Tibial nerve (tissue), 4 donors: ENCODE results near the gene MACO1. TPM values are rescaled to one million over a fixed set of nuclear protein-coding genes. Genes with fewer than 3 reads are reported as not detected.

Source experiments
- DNase-seq, 2 donors: peaks; one replicate each; pipeline ENCODE4 v3.0.0-alpha.2; 2019; ENCODE audit warnings: low spot score in 2 of 2
- H3K27ac ChIP-seq, 4 donors: fragments of 200-600 bp; sonication (generic) in 3 of 4; one replicate each; pipeline ENCODE4 v1.5.1; 2017 to 2019; ENCODE audit warnings: mild to moderate bottlenecking in 1 of 4
- H3K27me3 ChIP-seq, 2 donors: fragments of 200-600 bp; sonication (generic) in 1 of 2; one replicate each; pipeline versions ENCODE4 v1.5.1 to v1.6.0; 2017 to 2019
- H3K36me3 ChIP-seq, 3 donors: fragments of 200-600 bp; sonication (generic); one replicate each; pipeline ENCODE4 v1.5.1; 2018 to 2019
- H3K4me1 ChIP-seq, 4 donors: fragments of 200-600 bp; sonication (generic) in 3 of 4; one replicate each; pipeline ENCODE4 v1.5.1; 2017 to 2019
- H3K4me3 ChIP-seq, 4 donors: fragments of 200-600 bp; sonication (generic) in 3 of 4; one replicate each; pipeline ENCODE4 v1.5.1; 2017 to 2019; ENCODE audit warnings: mild to moderate bottlenecking in 1 of 4, moderate library complexity in 1 of 4
- H3K9me3 ChIP-seq, 4 donors: fragments of 200-600 bp; sonication (generic) in 3 of 4; one replicate each; pipeline ENCODE4 v1.5.1; 2017 to 2019
- EP300 ChIP-seq, 2 donors: sonication (generic); formaldehyde crosslinking; IDR thresholded peaks; one replicate each; pipeline ENCODE4 v1.6.1; 2017; ENCODE audit warnings: antibody characterized with exemption in 2 of 2, mild to moderate bottlenecking in 1 of 2
- POLR2A ChIP-seq, 2 donors: fragments of 450-650 bp; IDR thresholded peaks; one replicate each; pipeline ENCODE4 v1.6.1; 2017; ENCODE audit warnings: antibody characterized with exemption in 2 of 2, mild to moderate bottlenecking in 2 of 2, moderate library complexity in 2 of 2
- WGBS, 2 donors: methylation state at CpG; one replicate each; pipeline ENCODE4 v1.1.5; 2018; 5-methylcytosine and 5-hydroxymethylcytosine counted together
- total RNA-seq, 4 donors: library from RNA; depleted of rRNA; stranded (reverse); fragments of >200 nt; gene quantifications; one replicate each; pipeline ENCODE4 v1.1.0, GENCODE V29; 2016
- TF ChIP-seq, protein P1 (sequence below), 5 experiments: fragments of 200-600 bp in 3 of 5; fragments of 450-650 bp in 2 of 5; sonication (generic) in 3 of 5; IDR thresholded peaks; one replicate each; pipeline ENCODE4 v1.5.1; 2016 to 2019; ENCODE audit warnings: antibody characterized with exemption in 5 of 5, mild to moderate bottlenecking in 3 of 5, moderate library complexity in 2 of 5

Gene MACO1
- total RNA-seq, 4 donors from 2014 or later: 8.8 to 16.2 (median 13.7) TPM

GRCh38 chr1:25486602-25487001 lies 55.9 kb downstream of the MACO1 start:
- TF ChIP-seq POLR2A (IDR thresholded peaks at IDR 0.05): no peak
- TF ChIP-seq EP300 (IDR thresholded peaks at IDR 0.05): no peak
- TF ChIP-seq, protein P1, sequence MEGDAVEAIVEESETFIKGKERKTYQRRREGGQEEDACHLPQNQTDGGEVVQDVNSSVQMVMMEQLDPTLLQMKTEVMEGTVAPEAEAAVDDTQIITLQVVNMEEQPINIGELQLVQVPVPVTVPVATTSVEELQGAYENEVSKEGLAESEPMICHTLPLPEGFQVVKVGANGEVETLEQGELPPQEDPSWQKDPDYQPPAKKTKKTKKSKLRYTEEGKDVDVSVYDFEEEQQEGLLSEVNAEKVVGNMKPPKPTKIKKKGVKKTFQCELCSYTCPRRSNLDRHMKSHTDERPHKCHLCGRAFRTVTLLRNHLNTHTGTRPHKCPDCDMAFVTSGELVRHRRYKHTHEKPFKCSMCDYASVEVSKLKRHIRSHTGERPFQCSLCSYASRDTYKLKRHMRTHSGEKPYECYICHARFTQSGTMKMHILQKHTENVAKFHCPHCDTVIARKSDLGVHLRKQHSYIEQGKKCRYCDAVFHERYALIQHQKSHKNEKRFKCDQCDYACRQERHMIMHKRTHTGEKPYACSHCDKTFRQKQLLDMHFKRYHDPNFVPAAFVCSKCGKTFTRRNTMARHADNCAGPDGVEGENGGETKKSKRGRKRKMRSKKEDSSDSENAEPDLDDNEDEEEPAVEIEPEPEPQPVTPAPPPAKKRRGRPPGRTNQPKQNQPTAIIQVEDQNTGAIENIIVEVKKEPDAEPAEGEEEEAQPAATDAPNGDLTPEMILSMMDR (IDR thresholded peaks at IDR 0.05): no peak
- Histone ChIP-seq H3K27ac (no peak overlapping the region), H3K4me3 (no peak overlapping the region), H3K36me3 (peaks cover 0 to 61% (median 1%) of the 10 kb centered on the region in 3 donors), H3K27me3 (no peaks in the 10 kb centered on the region), H3K4me1 (no peaks in the 10 kb centered on the region), H3K9me3 (no peaks in the 10 kb centered on the region)
- WGBS, 2 donors: 86 to 97% methylated on average over 1 of the region's 1 CpG
- no peak for DNase-seq

DNA sequence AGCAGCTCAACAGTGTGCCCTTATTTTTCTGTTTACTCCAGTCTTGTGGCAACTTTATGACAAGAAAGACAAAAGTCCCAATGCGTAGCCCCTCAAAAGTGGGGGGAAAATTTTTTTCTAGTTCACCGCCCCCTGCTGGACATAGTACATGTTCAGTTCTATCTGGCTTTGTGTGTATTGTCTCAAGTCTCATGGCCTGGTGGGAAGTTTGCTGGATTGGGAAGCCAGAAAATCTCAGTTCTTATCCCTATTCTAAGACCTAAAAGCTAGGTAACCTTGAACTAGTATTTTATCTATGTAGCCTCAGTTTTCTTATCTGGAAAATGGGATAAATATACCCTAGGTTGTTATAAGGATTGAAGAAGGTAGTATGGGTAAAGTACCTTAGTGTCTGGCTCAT lies 56.9 kb downstream of the MACO1 start:
- H3K27ac ChIP-seq: no peak overlapping the region
- no peak for DNase-seq
- H3K9me3 ChIP-seq: no peaks in the 10 kb centered on the region
- peaks cover 0 to 71% (median 6%) of the 10 kb centered on the region in 3 donors for H3K36me3 ChIP-seq
- no peak overlapping the region for H3K4me3 ChIP-seq
- no peaks in the 10 kb centered on the region for H3K27me3 ChIP-seq
- TF ChIP-seq EP300 (IDR thresholded peaks at IDR 0.05) (no peak), POLR2A (IDR thresholded peaks at IDR 0.05) (no peak)
- TF ChIP-seq, protein P1 (IDR thresholded peaks at IDR 0.05): peak in 2 of 5 experiments; percentile 36 to 37
- H3K4me1 ChIP-seq: no peaks in the 10 kb centered on the region
- 90 to 94% methylated on average over 2 of the region's 2 CpGs for WGBS, 2 donors

GRCh38 chr1:25492323-25492722 lies 61.6 kb downstream of the MACO1 start:
- H3K36me3 ChIP-seq: peaks cover 0 to 78% (median 6%) of the 10 kb centered on the region in 3 donors
- H3K27me3 ChIP-seq: no peaks in the 10 kb centered on the region
- no peaks in the 10 kb centered on the region for H3K9me3 ChIP-seq
- H3K4me1 ChIP-seq: no peaks in the 10 kb centered on the region
- H3K27ac ChIP-seq: no peak overlapping the region
- no peak overlapping the region for H3K4me3 ChIP-seq
- no peak for DNase-seq
- WGBS, 2 donors: 69 to 70% methylated on average over 8 of the region's 8 CpGs
- TF ChIP-seq POLR2A (IDR thresholded peaks at IDR 0.05): no peak
- TF ChIP-seq EP300 (IDR thresholded peaks at IDR 0.05): no peak
- TF ChIP-seq, protein P1 (IDR thresholded peaks at IDR 0.05): no peak

DNA sequence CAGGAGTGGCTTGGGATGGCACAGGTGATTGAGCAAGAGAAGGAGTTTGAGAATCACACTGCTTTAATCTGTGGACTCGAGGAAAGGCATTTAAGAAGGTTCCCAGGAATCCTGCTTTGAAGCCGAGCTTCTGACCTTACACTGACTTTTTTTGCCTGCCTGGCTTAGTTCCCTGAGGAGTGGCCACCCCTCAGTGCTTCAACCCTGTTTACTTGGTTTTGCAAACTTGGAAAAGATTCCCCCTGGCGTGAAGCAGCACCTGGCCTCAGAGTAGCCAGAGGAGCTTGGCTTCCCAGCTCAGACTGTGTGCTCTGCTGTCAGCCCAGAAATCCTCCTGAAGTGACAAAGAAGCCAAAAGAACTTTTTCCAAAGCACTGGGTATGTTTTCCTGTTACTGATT lies 64.3 kb downstream of the MACO1 start:
- WGBS, 2 donors: 63 to 69% methylated on average over 3 of the region's 3 CpGs
- H3K27ac ChIP-seq: peak overlapping the region in 1 of 4 donors; percentile 24

DNA sequence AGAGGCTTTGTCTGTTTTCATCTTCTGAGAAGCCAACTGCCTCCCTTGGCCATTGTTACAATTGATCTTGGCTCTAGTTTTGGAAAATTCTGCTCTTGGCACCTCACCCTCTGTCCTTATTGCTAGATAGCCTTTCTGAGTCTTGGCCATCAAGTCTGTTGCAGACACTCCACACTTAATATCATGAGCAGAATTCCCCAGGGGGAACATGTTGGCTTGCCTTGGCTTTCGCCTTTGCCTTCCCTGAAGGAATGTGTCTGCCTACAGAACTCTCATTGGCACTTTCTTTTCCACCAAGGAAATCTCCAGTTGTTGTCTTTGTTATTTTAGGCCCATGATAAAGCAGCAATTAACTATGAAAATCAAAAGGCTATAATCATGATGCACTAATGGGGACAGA lies 70.0 kb downstream of the MACO1 start:
- Histone ChIP-seq H3K36me3 (peaks cover 0 to 32% (median 0%) of the 10 kb centered on the region in 3 donors), H3K27ac (no peak overlapping the region), H3K4me1 (peaks cover 0 to 37% (median 0%) of the 10 kb centered on the region in 4 donors), H3K4me3 (no peak overlapping the region), H3K9me3 (no peaks in the 10 kb centered on the region), H3K27me3 (no peaks in the 10 kb centered on the region)
- DNase-seq: peak in 1 of 2 donors; percentile 26
- WGBS, 2 donors: 69 to 80% methylated on average over 1 of the region's 1 CpG
- no peak for TF ChIP-seq POLR2A (IDR thresholded peaks at IDR 0.05)
- peak in 1 of 2 donors; percentile 33 for TF ChIP-seq EP300 (IDR thresholded peaks at IDR 0.05)

More for the DNA sequence above, 64.3 kb downstream of the MACO1 start:
- no peaks in the 10 kb centered on the region for H3K27me3 ChIP-seq
- no peak for DNase-seq
- H3K36me3 ChIP-seq: peaks cover 0 to 76% (median 6%) of the 10 kb centered on the region in 3 donors
- TF ChIP-seq, protein P1 (IDR thresholded peaks at IDR 0.05): no peak
- peak in 1 of 2 donors; percentile 13 for TF ChIP-seq EP300 (IDR thresholded peaks at IDR 0.05)
- TF ChIP-seq POLR2A (IDR thresholded peaks at IDR 0.05): no peak
- H3K9me3 ChIP-seq: no peaks in the 10 kb centered on the region
- H3K4me3 ChIP-seq: no peak overlapping the region
- peaks cover 0 to 7% (median 0%) of the 10 kb centered on the region in 4 donors for H3K4me1 ChIP-seq
